HFFc6 (cell line): ENCODE data around the gene BAHD1. TPM values are rescaled to one million over a fixed set of nuclear protein-coding genes. Genes with fewer than 3 reads are reported as not detected.
A peak's percentile ranks its signal among the peaks of the same experiment; 100 is the strongest.
"Not testable (repeated sequence)": the region's sequence is repeated elsewhere in the genome, so short reads cannot be mapped to it uniquely, and the experiment has no call there.

Source experiments
- DNase-seq: peaks from one replicate; pipeline ENCODE4 v3.0.0-alpha.2; 2018
- H3K27ac Mint-ChIP-seq: 2 replicates; pipeline ENCODE4 v1.8.0; 2020; ENCODE audit warnings: mild to moderate bottlenecking, mixed read lengths
- H3K27me3 Mint-ChIP-seq: 2 replicates; pipeline ENCODE4 v1.8.0; 2021; ENCODE audit warnings: mild to moderate bottlenecking, moderate library complexity, mixed read lengths; ENCODE audit not compliant: insufficient read depth
- H3K36me3 Mint-ChIP-seq: 2 replicates; pipeline ENCODE4 v1.8.0; 2021; ENCODE audit warnings: low read depth, mixed read lengths
- H3K4me1 Mint-ChIP-seq: 2 replicates; pipeline ENCODE4 v1.8.0; 2020; ENCODE audit warnings: low read depth, mixed read lengths
- H3K4me3 Mint-ChIP-seq: 2 replicates; pipeline ENCODE4 v1.8.0; 2020; ENCODE audit warnings: mild to moderate bottlenecking, moderate library complexity, mixed read lengths
- H3K9me3 Mint-ChIP-seq: 2 replicates; pipeline ENCODE4 v1.8.0; 2020; ENCODE audit warnings: mild to moderate bottlenecking, mixed read lengths
- CTCF ChIP-seq: fragments of 200-600 bp; sonication (generic); IDR thresholded peaks from 2 replicates; pipeline ENCODE4 v1.5.0; 2021; ENCODE audit warnings: antibody characterized with exemption, mild to moderate bottlenecking
- total RNA-seq, 6 experiments: library from RNA; stranded (reverse); fragmentation: NEBNext Ultra II Directional; extraction: Animal tissue kit (Norgen Biotek cat#: 25700); gene quantifications; 2 replicates in 1 of 6; 3 replicates in 5 of 6; pipeline ENCODE4 v1.2.3, GENCODE V29; 2021

The BAHD1 gene
- total RNA-seq, 6 experiments from 2014 or later, result 12.7 to 14.4 (median 14.2) TPM

- Mint-ChIP-seq H3K4me1 (peaks cover 48% of the 10 kb centered on the region), H3K27me3 (no peaks in the 10 kb centered on the region; the same call in 1 of the 2 replicates), H3K36me3 (no peaks in the 10 kb centered on the region), H3K9me3 (no peaks in the 10 kb centered on the region), H3K4me3 (no peak overlapping the region), H3K27ac (no peak overlapping the region)
- TF ChIP-seq CTCF, result no peak
- no peak for DNase-seq
Observed at GRCh38 chr15:40448354-40448753, 7.6 kb downstream of the BAHD1 start.

- no peak overlapping the region for H3K4me3 Mint-ChIP-seq
- H3K4me1 Mint-ChIP-seq, result peaks cover 48% of the 10 kb centered on the region
- DNase-seq, result peak; percentile 35
- H3K27me3 Mint-ChIP-seq, result no peaks in the 10 kb centered on the region; the same call in 1 of the 2 replicates
- H3K9me3 Mint-ChIP-seq, result no peaks in the 10 kb centered on the region
- TF ChIP-seq CTCF, result no peak
- H3K36me3 Mint-ChIP-seq, result no peaks in the 10 kb centered on the region
- 0 out of 2 replicates have a peak overlapping the region, but pooled peaks have one; percentile 4 for H3K27ac Mint-ChIP-seq
Observed at GRCh38 chr15:40449275-40449674, 8.5 kb downstream of the BAHD1 start.

GRCh38 chr15:40450047-40450446 is 9.3 kb downstream of the BAHD1 start:
- DNase-seq, result no peak
- Mint-ChIP-seq H3K4me1 (peaks cover 48% of the 10 kb centered on the region), H3K36me3 (no peaks in the 10 kb centered on the region), H3K27me3 (no peaks in the 10 kb centered on the region; the same call in 1 of the 2 replicates), H3K4me3 (no peak overlapping the region), H3K9me3 (no peaks in the 10 kb centered on the region), H3K27ac (no peak overlapping the region)
- TF ChIP-seq CTCF, result no peak

- Mint-ChIP-seq H3K27ac (no peak overlapping the region), H3K4me1 (peaks cover 53% of the 10 kb centered on the region), H3K9me3 (no peaks in the 10 kb centered on the region)
Observed at GRCh38 chr15:40451527-40452158, 10.9 kb downstream of the BAHD1 start.

GRCh38 chr15:40452296-40453090 is 11.7 kb downstream of the BAHD1 start:
- TF ChIP-seq CTCF, result no peak
- no peaks in the 10 kb centered on the region for H3K9me3 Mint-ChIP-seq
- DNase-seq, result no peak
- no peaks in the 10 kb centered on the region for H3K36me3 Mint-ChIP-seq
- H3K27me3 Mint-ChIP-seq, result no peaks in the 10 kb centered on the region; the same call in 1 of the 2 replicates
- H3K4me1 Mint-ChIP-seq, result peaks cover 54% of the 10 kb centered on the region
- H3K27ac Mint-ChIP-seq, result no peak overlapping the region
- no peak overlapping the region for H3K4me3 Mint-ChIP-seq

More at GRCh38 chr15:40451527-40452158, 10.9 kb downstream of the BAHD1 start:
- Mint-ChIP-seq H3K27me3 (no peaks in the 10 kb centered on the region; the same call in 1 of the 2 replicates), H3K36me3 (no peaks in the 10 kb centered on the region), H3K4me3 (no peak overlapping the region)
- no peak for DNase-seq
- no peak for TF ChIP-seq CTCF

GRCh38 chr15:40453941-40454340 is 13.2 kb downstream of the BAHD1 start:
- not testable (repeated sequence) for H3K27me3 Mint-ChIP-seq, H3K36me3 Mint-ChIP-seq, H3K4me3 Mint-ChIP-seq, DNase-seq, H3K9me3 Mint-ChIP-seq
- Mint-ChIP-seq H3K4me1 (peaks cover 54% of the 10 kb centered on the region), H3K27ac (0 out of 2 replicates have a peak overlapping the region, but pooled peaks have one; percentile 91)
